GM15510 (cell line): ENCODE data around the gene MED23.

Source experiments
- POLR2A ChIP-seq: IDR thresholded peaks from 3 replicates; pipeline ENCODE4 v1.6.1; 2011; ENCODE audit warnings: borderline replicate concordance; ENCODE audit not compliant: insufficient read length; ENCODE audit errors: extremely low read depth

MED23 gene

GRCh38 chr6:131561925-131562707, 65.9 kb downstream of the MED23 start:
- TF ChIP-seq POLR2A = no peak

DNA sequence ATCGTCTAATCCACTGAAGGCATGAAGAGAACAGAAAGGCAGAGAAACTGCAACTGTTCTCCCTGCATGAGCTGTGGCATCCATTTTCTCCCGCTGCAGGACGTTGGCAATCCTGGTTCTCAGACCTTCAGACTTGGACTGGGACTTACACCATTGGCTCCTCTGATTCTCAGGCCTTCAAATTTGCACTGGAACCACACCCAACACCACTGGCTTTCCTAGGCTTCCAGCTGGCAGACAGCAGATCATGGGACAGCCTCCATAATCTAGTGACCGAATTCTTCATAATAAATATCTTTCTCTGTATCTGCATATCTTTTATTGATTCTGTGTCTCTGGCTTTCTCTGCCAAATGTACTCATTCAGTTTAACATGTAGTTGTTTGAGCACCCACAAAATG, 69.1 kb downstream of the MED23 start:
- no peak for TF ChIP-seq POLR2A

DNA sequence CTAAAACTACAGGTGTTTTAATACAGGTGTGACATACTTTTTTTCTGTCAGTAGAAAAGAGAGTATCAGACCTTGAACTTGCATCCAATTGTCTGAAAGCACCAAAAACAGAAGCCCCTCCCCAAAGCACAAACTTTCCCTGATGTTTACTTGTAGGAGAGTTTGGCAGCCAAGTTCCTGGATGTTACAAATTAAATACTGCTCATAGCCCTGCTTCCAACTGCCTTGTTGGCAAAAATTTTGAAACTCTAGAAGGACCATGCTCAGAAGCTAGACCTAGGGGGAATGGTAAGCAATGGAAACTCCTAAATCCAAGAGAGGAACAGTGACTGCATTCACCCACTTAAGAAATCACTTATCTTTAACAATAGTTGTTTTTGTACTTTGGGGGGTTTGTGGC, 72.0 kb downstream of the MED23 start:
- no peak for TF ChIP-seq POLR2A

DNA sequence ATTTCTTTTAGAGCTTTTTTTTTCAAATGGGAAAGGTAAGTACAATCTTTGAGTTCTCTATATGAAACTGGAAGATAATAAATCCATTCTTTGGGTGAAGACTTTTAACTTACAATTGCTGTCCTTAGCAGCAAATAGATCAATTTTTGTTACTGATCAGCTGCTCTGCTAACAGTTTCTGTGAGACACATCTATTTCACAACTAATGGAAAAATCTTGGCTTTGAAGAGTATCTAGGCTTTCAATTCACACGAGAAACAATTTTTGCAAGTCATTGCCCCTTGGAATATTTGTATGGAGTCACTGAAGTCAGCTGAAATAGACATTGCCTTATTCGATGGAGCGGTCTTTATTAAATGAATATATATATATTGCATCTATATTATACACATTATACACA, 75.5 kb downstream of the MED23 start:
- no peak for TF ChIP-seq POLR2A

- no peak for TF ChIP-seq POLR2A
Measured at GRCh38 chr6:131551902-131552301, 76.1 kb downstream of the MED23 start.

DNA sequence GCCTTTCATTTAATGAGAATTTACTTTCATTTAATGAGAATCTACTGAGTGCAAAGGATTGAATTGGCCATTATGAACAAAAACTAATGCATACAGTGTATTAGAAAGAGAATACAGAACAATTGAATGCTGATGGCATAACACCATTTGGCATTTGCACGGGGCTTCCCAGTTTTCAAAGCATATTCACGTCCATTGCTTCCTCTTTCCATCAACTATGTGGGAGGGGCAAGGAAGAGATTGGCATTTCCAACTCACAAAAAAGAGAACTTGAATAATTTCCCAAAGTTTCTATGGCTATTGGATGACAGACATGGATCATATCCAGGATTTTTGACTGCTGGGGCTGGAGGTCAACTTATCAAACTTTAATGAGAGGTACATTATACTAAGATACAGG, 78.2 kb downstream of the MED23 start:
- TF ChIP-seq POLR2A = no peak

DNA sequence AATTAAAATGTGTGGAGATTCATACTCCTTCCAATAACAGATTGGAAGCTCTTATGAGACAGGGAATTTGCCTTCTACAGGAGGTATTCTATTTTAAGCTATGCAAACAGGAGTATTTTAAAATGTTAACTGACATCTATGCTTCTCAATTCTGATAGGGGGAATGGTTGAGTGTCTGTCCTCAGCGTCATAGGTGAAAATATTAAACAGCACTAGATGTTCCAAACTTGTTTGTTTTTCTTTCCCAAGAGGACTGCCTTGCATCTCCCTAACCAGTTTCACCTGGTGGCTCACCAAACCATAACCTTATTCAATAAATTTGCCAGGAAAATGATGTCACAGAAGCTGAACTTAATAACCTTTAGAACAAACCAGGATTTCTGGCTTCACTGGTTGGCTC, 79.6 kb downstream of the MED23 start:
- TF ChIP-seq POLR2A = no peak

- TF ChIP-seq POLR2A = no peak
Measured at GRCh38 chr6:131547488-131547887, 80.6 kb downstream of the MED23 start.

DNA sequence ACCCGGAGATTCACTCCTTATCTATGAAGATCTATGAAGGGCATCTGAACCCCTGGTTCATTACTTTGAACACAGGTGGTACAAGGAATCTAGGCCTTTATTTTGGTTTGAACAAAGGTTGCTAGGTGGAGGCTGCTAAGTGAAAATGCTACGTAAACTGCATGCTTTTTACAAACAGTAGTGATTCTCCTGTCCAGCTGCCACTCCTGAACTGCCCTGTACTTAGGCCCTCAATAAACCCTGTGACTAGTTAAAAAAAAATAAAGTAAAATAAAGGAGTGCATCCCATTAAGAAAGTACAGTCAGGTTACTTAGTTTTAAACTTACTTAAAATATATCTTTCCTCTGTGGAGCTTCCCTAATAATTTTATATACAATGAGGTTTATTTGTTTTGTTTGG, 82.7 kb downstream of the MED23 start:
- TF ChIP-seq POLR2A = no peak

GRCh38 chr6:131532580-131533039, 95.4 kb downstream of the MED23 start:
- TF ChIP-seq POLR2A = no peak

- no peak for TF ChIP-seq POLR2A
Measured at GRCh38 chr6:131524695-131525336, 103.2 kb downstream of the MED23 start.

DNA sequence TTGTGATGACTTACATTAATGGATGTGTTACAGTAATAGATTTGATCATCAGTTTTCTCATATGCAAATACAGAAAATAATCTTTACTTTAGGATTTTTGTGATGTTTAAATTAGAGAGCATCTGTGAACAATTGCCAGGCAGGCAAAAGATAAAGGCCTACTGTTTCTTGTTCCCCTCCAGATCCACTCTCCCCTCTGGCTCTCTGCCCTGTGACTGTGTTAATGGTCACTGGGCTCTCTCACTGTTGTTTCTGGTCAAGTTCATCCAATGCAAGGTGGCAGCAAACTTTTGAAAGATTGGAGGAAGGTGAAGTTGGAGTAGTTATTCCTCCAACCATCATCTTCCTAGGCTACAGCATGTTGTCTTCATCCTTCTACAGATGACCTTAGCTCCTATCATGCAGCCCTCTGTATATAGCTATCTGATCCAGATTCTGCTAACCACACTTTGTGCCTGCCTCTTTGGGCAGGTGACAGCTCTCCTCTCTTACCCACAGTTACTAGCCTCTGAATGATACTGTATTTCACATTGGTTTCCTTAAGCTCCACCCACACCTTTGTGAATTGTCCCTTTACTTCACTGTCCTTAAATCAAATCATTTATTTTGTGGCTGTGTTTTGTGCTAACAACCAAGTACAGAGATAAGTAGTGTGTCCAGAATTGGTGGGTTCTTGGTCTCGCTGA, 103.9 kb downstream of the MED23 start:
- no peak for TF ChIP-seq POLR2A
